GM13976 (cell line): Measurements from ENCODE around the gene RNF220.
A peak's percentile ranks its signal among the peaks of the same experiment; 100 is the strongest.

Experiments used
- DNase-seq: peaks from one replicate; pipeline ENCODE4 v3.0.0; 2012; ENCODE audit warnings: low spot score
- in situ Hi-C: fragments of 300-500 bp; cut with MboI; formaldehyde crosslinking; loops from one replicate; pipeline ENCODE4 v1.12.0; 2022; ENCODE audit warnings: low sequenced_read_pairs, mixed read lengths, inconsistent platforms; ENCODE audit not compliant: unreplicated experiment
- TF ChIP-seq, protein P1 (sequence below): IDR thresholded peaks from 2 replicates; pipeline ENCODE4 v1.5.1; 2012; ENCODE audit warnings: borderline replicate concordance, mild to moderate bottlenecking; ENCODE audit not compliant: insufficient read depth; ENCODE audit errors: extremely low read depth, missing control alignments, control extremely low read depth

The RNF220 gene

DNA sequence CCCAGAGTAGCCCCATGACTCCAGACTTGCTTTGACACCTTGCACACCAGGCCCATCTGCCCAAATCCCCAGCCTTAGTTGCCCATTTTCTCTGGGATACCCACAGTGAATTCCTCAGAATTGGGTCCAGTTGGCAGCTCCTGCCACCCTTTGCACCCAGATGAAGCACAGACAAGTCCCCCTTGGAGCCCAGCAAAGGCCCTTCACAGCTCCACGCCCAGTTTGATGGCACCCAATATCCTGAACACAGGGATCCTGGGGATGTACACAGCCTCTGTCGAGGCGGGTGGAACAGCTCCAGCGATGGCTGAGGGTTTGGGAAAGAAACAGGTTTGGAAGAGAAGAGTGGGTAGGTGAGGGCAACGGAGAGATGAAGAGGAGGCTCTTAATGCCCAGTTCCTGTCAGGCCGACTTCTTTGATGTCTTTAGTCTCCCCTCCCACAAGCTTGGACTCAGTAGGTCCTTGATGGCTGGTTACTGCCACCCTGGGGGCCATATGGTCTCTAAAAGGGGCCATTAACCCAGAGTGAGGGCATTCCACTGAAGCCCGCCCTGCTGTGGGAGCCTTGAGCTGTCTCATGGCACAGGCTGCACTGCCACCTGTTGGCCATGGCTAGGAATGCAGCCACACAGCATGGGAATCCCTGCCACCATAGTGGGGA, 247.5 kb downstream of the RNF220 start:
- TF ChIP-seq, protein P1, sequence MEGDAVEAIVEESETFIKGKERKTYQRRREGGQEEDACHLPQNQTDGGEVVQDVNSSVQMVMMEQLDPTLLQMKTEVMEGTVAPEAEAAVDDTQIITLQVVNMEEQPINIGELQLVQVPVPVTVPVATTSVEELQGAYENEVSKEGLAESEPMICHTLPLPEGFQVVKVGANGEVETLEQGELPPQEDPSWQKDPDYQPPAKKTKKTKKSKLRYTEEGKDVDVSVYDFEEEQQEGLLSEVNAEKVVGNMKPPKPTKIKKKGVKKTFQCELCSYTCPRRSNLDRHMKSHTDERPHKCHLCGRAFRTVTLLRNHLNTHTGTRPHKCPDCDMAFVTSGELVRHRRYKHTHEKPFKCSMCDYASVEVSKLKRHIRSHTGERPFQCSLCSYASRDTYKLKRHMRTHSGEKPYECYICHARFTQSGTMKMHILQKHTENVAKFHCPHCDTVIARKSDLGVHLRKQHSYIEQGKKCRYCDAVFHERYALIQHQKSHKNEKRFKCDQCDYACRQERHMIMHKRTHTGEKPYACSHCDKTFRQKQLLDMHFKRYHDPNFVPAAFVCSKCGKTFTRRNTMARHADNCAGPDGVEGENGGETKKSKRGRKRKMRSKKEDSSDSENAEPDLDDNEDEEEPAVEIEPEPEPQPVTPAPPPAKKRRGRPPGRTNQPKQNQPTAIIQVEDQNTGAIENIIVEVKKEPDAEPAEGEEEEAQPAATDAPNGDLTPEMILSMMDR = peak; percentile 100
- peak; percentile 87 for DNase-seq
- in situ Hi-C loops = no loop called here

DNA sequence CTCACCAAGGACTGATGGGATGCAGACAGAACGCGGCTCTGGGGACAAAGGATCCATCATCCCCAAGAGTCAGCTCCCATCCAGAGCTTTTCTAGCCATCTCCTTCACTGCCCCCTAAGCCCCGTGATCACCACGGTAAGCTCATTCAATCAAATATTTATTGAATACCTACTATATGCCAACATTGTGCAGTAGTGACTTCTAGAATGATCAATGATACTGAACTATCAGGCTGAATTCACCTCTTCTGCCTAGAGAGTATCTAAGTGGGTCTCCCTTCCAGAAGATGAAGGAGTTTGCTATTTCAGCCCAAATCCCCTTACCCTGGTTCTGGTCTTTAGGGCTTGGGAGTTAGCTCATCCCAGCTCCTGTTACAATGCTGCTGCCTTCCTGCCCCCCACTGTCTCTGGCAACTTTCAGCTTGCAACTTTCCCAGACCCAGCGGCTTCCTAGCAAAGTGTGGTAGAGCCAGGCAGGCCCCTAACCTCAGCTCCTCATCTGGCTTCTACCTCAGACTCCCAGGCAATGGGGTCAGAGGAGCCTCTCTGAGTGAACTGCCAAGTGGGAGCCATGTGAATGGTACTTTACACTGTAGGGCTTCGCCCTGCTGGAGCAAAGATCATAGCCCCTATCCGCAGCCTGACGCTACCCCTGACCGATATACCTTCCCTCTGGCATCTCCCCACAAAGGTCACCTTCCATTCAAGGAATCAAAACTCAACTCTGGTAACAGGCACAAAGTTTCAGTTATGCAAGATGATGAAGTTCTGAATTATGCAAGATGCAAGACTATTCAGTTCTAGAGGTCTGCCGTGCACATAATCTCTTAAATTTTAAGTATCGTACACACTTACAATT, 248.3 kb downstream of the RNF220 start:
- in situ Hi-C loops = no loop called here
- no peak for DNase-seq
- TF ChIP-seq, protein P1 = no peak

DNA sequence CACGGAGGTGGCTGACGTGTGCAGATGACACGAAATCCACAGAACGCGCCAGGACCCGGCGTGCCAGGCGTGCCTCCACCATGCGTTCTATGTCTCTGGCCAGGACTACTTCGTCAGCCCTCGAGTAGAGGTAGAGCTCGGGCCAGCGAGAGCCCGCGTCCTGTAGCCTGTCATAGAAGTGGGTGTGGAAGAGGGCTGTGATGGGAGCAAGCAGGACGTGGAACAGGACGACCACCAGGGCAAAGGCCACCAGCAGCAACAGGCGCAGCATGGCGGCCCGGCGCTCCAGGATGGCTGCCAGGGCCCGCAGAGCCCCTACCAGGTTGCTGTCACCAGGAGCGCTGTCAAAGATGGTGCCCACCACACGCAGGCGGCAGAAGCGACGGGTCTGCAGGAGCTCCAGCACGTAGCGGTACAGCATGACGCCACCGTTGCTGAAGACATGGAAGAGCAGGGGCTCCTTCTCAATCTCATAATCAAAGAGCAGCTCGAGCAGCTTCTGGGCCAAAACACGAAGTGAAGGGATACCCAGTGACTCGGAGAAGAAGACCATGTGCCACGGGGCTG, 249.6 kb downstream of the RNF220 start:
- TF ChIP-seq, protein P1 = no peak
- no peak for DNase-seq
- in situ Hi-C loops = no loop called here

DNA sequence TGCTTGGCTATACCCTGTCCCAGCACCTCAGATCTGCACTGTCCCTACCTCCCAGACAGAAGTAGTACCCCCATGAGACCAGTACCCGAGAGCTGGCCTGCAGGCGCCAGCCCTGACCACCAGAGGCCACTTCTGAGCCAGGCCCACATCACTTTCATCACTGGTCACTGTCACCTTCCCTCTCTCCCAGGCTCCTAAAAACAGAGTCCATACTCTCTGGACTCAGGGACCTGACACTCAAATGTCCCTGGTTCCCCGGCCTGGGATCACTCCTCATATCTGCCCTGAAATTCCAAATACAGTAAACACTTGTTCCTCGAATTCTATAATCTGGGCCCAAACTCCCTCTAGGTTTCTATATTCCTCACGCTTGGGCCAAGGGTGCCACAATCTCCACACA, 250.6 kb downstream of the RNF220 start:
- DNase-seq = peak; percentile 68
- in situ Hi-C loops = no loop called here
- TF ChIP-seq, protein P1 = peak; percentile 68

DNA sequence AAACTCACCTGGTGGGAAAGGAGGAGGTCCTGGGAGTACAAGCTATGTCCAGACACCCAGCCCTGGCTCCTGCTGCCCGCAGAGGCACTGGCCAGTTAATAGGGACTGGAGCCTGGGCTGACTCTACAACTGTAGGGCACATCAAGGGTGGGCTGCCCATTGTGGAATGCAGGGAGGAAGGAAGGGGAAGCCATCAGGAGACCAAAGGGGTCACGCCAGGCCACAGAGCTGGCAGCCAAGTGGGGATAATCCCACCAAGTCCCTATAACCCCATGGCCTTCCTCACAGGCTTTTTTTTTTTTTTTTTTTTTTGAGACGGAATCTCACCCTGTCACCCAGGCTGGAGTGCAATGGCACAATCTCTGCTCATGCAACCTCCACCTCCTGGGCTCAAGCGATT, 254.5 kb downstream of the RNF220 start:
- DNase-seq = no peak
- TF ChIP-seq, protein P1 = no peak
- in situ Hi-C loops = no loop called here

DNA sequence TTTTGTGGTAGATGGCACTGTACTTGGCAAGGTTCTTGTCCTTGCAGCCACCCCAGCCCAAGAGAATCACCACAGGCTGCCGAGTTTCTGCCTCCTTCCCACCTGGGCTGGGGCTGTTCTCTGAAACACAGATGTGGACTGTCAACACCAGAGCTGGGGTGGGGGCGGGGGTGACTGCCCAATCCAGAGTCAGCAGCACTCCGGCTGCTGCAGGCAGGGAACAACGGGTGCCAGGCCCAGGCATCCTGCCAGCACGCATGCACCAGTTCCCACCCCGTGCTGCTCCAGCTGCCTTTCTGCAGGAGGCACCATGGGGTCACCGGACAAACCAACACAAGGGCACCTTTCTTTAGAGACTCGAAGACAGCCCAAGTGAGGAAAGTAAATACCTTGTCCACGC, 255.1 kb downstream of the RNF220 start:
- TF ChIP-seq, protein P1 = no peak
- no peak for DNase-seq

More for the DNA sequence above, 255.1 kb downstream of the RNF220 start:
- in situ Hi-C loops = no loop called here
